ENCODE data around the gene CDC37.
"Not testable (repeated sequence)": the region's sequence is repeated elsewhere in the genome, so short reads cannot be mapped to it uniquely, and the experiment has no call there.

DNA sequence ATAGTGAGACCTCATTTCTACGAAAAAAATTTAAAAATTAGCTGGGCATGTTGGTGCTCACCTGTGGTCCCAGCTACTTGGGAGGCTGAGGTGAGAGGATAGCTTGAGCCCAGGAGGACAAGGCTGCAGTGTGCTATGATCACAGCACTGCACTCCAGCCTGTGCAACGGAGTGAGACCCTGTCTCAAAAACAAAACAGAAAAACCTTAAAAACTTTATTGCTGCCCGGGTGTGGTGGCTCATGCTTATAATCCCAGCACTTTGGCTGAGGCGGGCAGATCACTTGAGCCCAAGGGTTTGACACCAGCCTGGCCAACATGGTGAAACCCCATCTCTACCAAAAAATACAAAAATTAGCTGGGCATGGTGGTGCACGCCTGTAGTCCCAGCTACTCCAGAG lies 7.9 kb upstream of the CDC37 start:
- not testable (repeated sequence) for TF ChIP-seq POLR2A, POU2F2 (IDR thresholded peaks at IDR 0.05; ENCODE audit: low read depth, low read length)

Measured in GM12891 (cell line).